Smooth muscle cell (in vitro differentiated cells): Measurements from ENCODE around the gene CABLES1. TPM values are rescaled to one million over a fixed set of nuclear protein-coding genes. Genes with fewer than 3 reads are reported as not detected.

Source experiments
- DNase-seq: peaks from one replicate; lab custom pipeline; 2025; ENCODE audit not compliant: unreplicated experiment; lab: John Stamatoyannopoulos, UW
- H2AFZ ChIP-seq: fragments of 200-600 bp; sonication (generic); 2 replicates; pipeline ENCODE4 v1.6.0; 2016; ENCODE audit warnings: antibody characterized with exemption, low read depth, mild to moderate bottlenecking
- H3F3A ChIP-seq: fragments of 200-600 bp; sonication (generic); 2 replicates; pipeline ENCODE4 v1.6.0; 2017; ENCODE audit warnings: antibody characterized with exemption, low read depth
- H3K27ac ChIP-seq: fragments of 200-600 bp; sonication (generic); 2 replicates; pipeline ENCODE4 v1.5.1; 2016; ENCODE audit warnings: low read depth, mild to moderate bottlenecking
- H3K27me3 ChIP-seq: fragments of 200-600 bp; sonication (generic); 2 replicates; pipeline ENCODE4 v1.6.1; 2016; ENCODE audit warnings: low read depth, mild to moderate bottlenecking
- H3K36me3 ChIP-seq: fragments of 200-600 bp; sonication (generic); 2 replicates; pipeline ENCODE4 v1.5.1; 2016; ENCODE audit warnings: low read depth
- H3K4me1 ChIP-seq: fragments of 200-600 bp; sonication (generic); 2 replicates; pipeline ENCODE4 v1.5.1; 2016; ENCODE audit warnings: low read depth
- H3K4me2 ChIP-seq: fragments of 200-600 bp; sonication (generic); 2 replicates; pipeline ENCODE4 v1.6.0; 2016; ENCODE audit warnings: mild to moderate bottlenecking
- H3K4me3 ChIP-seq: fragments of 200-600 bp; sonication (generic); 2 replicates; pipeline ENCODE4 v1.5.1; 2016; ENCODE audit warnings: mild to moderate bottlenecking
- H3K79me2 ChIP-seq: fragments of 200-600 bp; sonication (generic); 2 replicates; pipeline ENCODE4 v1.6.0; 2016; ENCODE audit warnings: low read depth, mild to moderate bottlenecking
- H3K9ac ChIP-seq: fragments of 200-600 bp; sonication (generic); 2 replicates; pipeline ENCODE4 v1.6.0; 2016; ENCODE audit warnings: low read depth
- H3K9me3 ChIP-seq: fragments of 200-600 bp; sonication (generic); replicated peaks from 2 replicates; pipeline ENCODE4 v1.5.1; 2016; ENCODE audit warnings: low read depth
- H4K20me1 ChIP-seq: fragments of 200-600 bp; sonication (generic); 2 replicates; pipeline ENCODE4 v1.6.0; 2016; ENCODE audit warnings: low read depth
- WGBS: methylation state at CpG from one replicate; pipeline ENCODE4 v1.1.7; 2016; ENCODE audit warnings: low lambda C conversion rate; 5-methylcytosine and 5-hydroxymethylcytosine counted together
- polyA plus RNA-seq: library from polyadenylated mRNA; unstranded; fragments of >200 nt; fragmentation: Nextera tagmentation; extraction: Ambion mirVana; gene quantifications from 2 replicates; pipeline ENCODE4 v1.2.1, GENCODE V29; 2016
- total RNA-seq: library from RNA; depleted of rRNA; stranded (reverse); fragments of >200 nt; gene quantifications from 2 replicates; pipeline ENCODE4 v1.2.3, GENCODE V29; 2014
- TF ChIP-seq, protein P1 (sequence below): fragments of 200-600 bp; sonication (generic); IDR thresholded peaks from 2 replicates; pipeline ENCODE4 v1.5.1; 2017; ENCODE audit warnings: borderline replicate concordance, mild to moderate bottlenecking, antibody characterized with exemption; ENCODE audit not compliant: insufficient read depth, poor library complexity, severe bottlenecking

Gene CABLES1
- total and polyA plus RNA-seq, 2 experiments from 2014 or later = 1.2 to 2.4 TPM

GRCh38 chr18:23102493-23103261 is 32.6 kb upstream of the CABLES1 start:
- H3K9me3 ChIP-seq = no peaks in the 10 kb centered on the region
- H3K4me1 ChIP-seq = peaks cover 4% of the 10 kb centered on the region
- TF ChIP-seq, protein P1, sequence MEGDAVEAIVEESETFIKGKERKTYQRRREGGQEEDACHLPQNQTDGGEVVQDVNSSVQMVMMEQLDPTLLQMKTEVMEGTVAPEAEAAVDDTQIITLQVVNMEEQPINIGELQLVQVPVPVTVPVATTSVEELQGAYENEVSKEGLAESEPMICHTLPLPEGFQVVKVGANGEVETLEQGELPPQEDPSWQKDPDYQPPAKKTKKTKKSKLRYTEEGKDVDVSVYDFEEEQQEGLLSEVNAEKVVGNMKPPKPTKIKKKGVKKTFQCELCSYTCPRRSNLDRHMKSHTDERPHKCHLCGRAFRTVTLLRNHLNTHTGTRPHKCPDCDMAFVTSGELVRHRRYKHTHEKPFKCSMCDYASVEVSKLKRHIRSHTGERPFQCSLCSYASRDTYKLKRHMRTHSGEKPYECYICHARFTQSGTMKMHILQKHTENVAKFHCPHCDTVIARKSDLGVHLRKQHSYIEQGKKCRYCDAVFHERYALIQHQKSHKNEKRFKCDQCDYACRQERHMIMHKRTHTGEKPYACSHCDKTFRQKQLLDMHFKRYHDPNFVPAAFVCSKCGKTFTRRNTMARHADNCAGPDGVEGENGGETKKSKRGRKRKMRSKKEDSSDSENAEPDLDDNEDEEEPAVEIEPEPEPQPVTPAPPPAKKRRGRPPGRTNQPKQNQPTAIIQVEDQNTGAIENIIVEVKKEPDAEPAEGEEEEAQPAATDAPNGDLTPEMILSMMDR = no peak
- DNase-seq = no peak
- H3K27me3 ChIP-seq = no peaks in the 10 kb centered on the region
- peaks cover 5% of the 10 kb centered on the region for H3F3A ChIP-seq
- no peaks in the 10 kb centered on the region for H4K20me1 ChIP-seq
- H3K4me3 ChIP-seq = no peak overlapping the region
- H3K79me2 ChIP-seq = no peaks in the 10 kb centered on the region
- no peaks in the 10 kb centered on the region for H3K36me3 ChIP-seq
- H3K27ac ChIP-seq = no peak overlapping the region
- H3K4me2 ChIP-seq = no peak overlapping the region
- 77% methylated on average over 11 of the region's 11 CpGs for WGBS
- H3K9ac ChIP-seq = no peak overlapping the region
- no peak overlapping the region for H2AFZ ChIP-seq

DNA sequence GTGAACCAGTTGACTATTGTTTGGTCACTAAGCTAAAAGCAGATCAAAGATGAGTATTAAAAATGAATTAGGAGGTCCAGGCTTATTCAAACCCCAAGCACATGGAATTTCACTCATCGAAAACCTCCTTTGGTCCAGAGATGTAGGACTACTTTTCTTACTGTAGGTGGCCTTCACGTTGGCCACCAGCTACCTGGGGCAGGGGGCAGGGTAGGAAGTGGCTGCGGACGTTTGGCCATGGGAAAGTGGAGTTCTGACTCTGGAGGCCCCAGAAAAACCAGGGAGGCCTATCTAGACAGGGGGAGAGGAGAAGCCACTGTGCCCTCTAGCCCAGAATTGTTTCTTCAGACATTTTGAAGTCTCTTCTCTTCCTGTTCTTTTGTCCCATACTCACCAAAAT is 31.8 kb upstream of the CABLES1 start:
- WGBS = 92% methylated on average over 4 of the region's 4 CpGs
- Histone ChIP-seq H3K4me1 (peaks cover 8% of the 10 kb centered on the region), H3K9ac (no peak overlapping the region), H3K36me3 (no peaks in the 10 kb centered on the region), H4K20me1 (no peaks in the 10 kb centered on the region), H3K79me2 (no peaks in the 10 kb centered on the region), H3K4me2 (no peak overlapping the region), H3K4me3 (no peak overlapping the region), H3F3A (peaks cover 9% of the 10 kb centered on the region), H3K27me3 (no peaks in the 10 kb centered on the region), H3K9me3 (no peaks in the 10 kb centered on the region), H2AFZ (no peak overlapping the region), H3K27ac (no peak overlapping the region)
- TF ChIP-seq, protein P1 = no peak
- no peak for DNase-seq

- Histone ChIP-seq H3K27me3 (no peaks in the 10 kb centered on the region), H3K27ac (no peak overlapping the region), H3K9me3 (no peaks in the 10 kb centered on the region), H2AFZ (no peak overlapping the region), H3K4me3 (no peak overlapping the region), H3K4me2 (no peak overlapping the region), H3K36me3 (no peaks in the 10 kb centered on the region), H3K9ac (no peak overlapping the region), H4K20me1 (no peaks in the 10 kb centered on the region), H3F3A (peaks cover 9% of the 10 kb centered on the region), H3K4me1 (peaks cover 8% of the 10 kb centered on the region), H3K79me2 (no peaks in the 10 kb centered on the region)
- TF ChIP-seq, protein P1 = no peak
- 80% methylated on average over 3 of the region's 3 CpGs for WGBS
- no peak for DNase-seq
Measured at GRCh38 chr18:23105030-23105429, 30.3 kb upstream of the CABLES1 start.
